MCF 10A (cell line): Measurements from ENCODE around the gene OPN5. TPM values are rescaled to one million over a fixed set of nuclear protein-coding genes. Genes with fewer than 3 reads are reported as not detected.

Experiments used
- BruUV-seq: library from RNA; stranded (reverse); fragments of 400-500 nt; replicated peaks from 2 replicates; lab custom pipeline; 2021; lab: Mats Ljungman, UMichigan
- CTCF ChIA-PET: fragments of 300-600 bp; sonication (Branson Sonifier 250); formaldehyde crosslinking; extraction: SDS; loops from one replicate; lab custom pipeline; 2021; ENCODE audit warnings: antibody characterized with exemption, inconsistent platforms; lab: Yijun Ruan, JAX
- POLR2A ChIA-PET: fragments of 300-600, 350-650 bp; sonication (Branson Sonifier 250); formaldehyde crosslinking; extraction: SDS; loops from one replicate; lab custom pipeline; 2020; ENCODE audit warnings: antibody characterized with exemption, inconsistent platforms; lab: Yijun Ruan, JAX
- DNase-seq: peaks from one replicate; pipeline ENCODE4 v3.0.0-alpha.2; 2018; ENCODE audit not compliant: unreplicated experiment
- H3K27ac Mint-ChIP-seq: one replicate; pipeline ENCODE4 v1.8.0; 2022; ENCODE audit warnings: mild to moderate bottlenecking, low read depth, mixed read lengths; ENCODE audit not compliant: unreplicated experiment
- H3K27me3 Mint-ChIP-seq: one replicate; pipeline ENCODE4 v1.8.0; 2022; ENCODE audit warnings: mixed read lengths; ENCODE audit not compliant: insufficient read depth, unreplicated experiment
- H3K36me3 Mint-ChIP-seq: one replicate; pipeline ENCODE4 v1.8.0; 2022; ENCODE audit warnings: mild to moderate bottlenecking, moderate library complexity, mixed read lengths; ENCODE audit not compliant: insufficient read depth, unreplicated experiment
- H3K4me1 Mint-ChIP-seq: one replicate; pipeline ENCODE4 v1.8.0; 2022; ENCODE audit warnings: mixed read lengths; ENCODE audit not compliant: insufficient read depth, unreplicated experiment
- H3K4me3 Mint-ChIP-seq: one replicate; pipeline ENCODE4 v1.8.0; 2022; ENCODE audit warnings: mild to moderate bottlenecking, moderate library complexity, mixed read lengths; ENCODE audit not compliant: unreplicated experiment
- H3K9me3 Mint-ChIP-seq: one replicate; pipeline ENCODE4 v1.8.0; 2022; ENCODE audit warnings: mixed read lengths; ENCODE audit not compliant: unreplicated experiment
- CTCF ChIP-seq: fragments of 200-600 bp; IDR thresholded peaks from one replicate; pipeline ENCODE4 v1.8.0; 2022; ENCODE audit warnings: antibody characterized with exemption, mild to moderate bottlenecking; ENCODE audit not compliant: unreplicated experiment
- intact Hi-C: fragments of 100-400 bp; cut with micrococcal nuclease; formaldehyde crosslinking; loops from 2 replicates; pipeline ENCODE4 v1.14.1; 2022
- total RNA-seq: library from RNA; stranded (reverse); gene quantifications from 2 replicates; pipeline ENCODE4 v1.2.3, GENCODE V29; 2022

The OPN5 gene
- total RNA-seq, 1 experiment from 2014 or later, result not detected

DNA sequence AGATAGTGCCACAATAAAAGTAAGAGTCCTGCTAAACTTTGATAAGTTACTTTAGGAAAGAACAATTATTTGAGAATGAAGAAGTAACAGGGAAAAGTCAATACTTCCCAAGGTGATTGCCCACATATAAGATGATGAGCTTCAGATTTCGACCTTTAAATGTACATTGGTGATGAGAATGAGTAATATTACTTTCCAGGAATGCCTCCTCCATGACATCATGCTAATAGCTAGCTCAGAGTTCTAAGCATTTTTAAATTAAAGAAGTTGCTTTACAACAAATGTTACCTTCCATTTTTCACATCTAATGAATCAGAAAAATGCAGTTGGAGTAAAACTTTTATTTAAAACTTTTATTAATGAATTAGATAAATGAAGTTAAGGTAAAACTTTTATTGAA, 22.5 kb upstream of the OPN5 start:
- intact Hi-C loops, result no loop called here
- no peaks in the 10 kb centered on the region for H3K9me3 Mint-ChIP-seq
- no peaks in the 10 kb centered on the region for H3K4me1 Mint-ChIP-seq
- no peaks in the 10 kb centered on the region for H3K36me3 Mint-ChIP-seq
- no peak for DNase-seq
- no peak overlapping the region for H3K27ac Mint-ChIP-seq
- ChIA-PET POLR2A (no interaction called here), CTCF (interaction anchor here (0.6 to 1.4 kb wide), 3 partner anchors 21 to 766 kb away, joined by 3 to 10 read pairs (median 5); partner anchors contain the start of gene OPN5)
- no peak overlapping the region for H3K4me3 Mint-ChIP-seq
- no TSS peak for BruUV-seq
- no peak for TF ChIP-seq CTCF
- no peaks in the 10 kb centered on the region for H3K27me3 Mint-ChIP-seq

GRCh38 chr6:47762502-47762901, 19.3 kb upstream of the OPN5 start:
- no peaks in the 10 kb centered on the region for H3K36me3 Mint-ChIP-seq
- CTCF ChIA-PET, result no interaction called here
- no peak for DNase-seq
- H3K27ac Mint-ChIP-seq, result no peak overlapping the region
- intact Hi-C loops, result no loop called here
- peaks cover 8% of the 10 kb centered on the region for H3K9me3 Mint-ChIP-seq
- no peaks in the 10 kb centered on the region for H3K4me1 Mint-ChIP-seq
- no peak for TF ChIP-seq CTCF
- no peaks in the 10 kb centered on the region for H3K27me3 Mint-ChIP-seq
- no TSS peak for BruUV-seq
- H3K4me3 Mint-ChIP-seq, result no peak overlapping the region
- POLR2A ChIA-PET, result no interaction called here

GRCh38 chr6:47766445-47766844, 15.4 kb upstream of the OPN5 start:
- H3K4me1 Mint-ChIP-seq, result no peaks in the 10 kb centered on the region
- no peaks in the 10 kb centered on the region for H3K36me3 Mint-ChIP-seq
- intact Hi-C loops, result no loop called here
- no TSS peak for BruUV-seq
- H3K4me3 Mint-ChIP-seq, result no peak overlapping the region
- H3K27ac Mint-ChIP-seq, result no peak overlapping the region
- H3K27me3 Mint-ChIP-seq, result no peaks in the 10 kb centered on the region
- no peak for DNase-seq
- CTCF ChIA-PET, result interaction anchor here (0.5 to 1.9 kb wide), 2 partner anchors 14 to 30 kb away, joined by 3 to 6 read pairs; no protein-coding TSS in a partner anchor
- peaks cover 15% of the 10 kb centered on the region for H3K9me3 Mint-ChIP-seq
- POLR2A ChIA-PET, result no interaction called here
- TF ChIP-seq CTCF, result no peak

DNA sequence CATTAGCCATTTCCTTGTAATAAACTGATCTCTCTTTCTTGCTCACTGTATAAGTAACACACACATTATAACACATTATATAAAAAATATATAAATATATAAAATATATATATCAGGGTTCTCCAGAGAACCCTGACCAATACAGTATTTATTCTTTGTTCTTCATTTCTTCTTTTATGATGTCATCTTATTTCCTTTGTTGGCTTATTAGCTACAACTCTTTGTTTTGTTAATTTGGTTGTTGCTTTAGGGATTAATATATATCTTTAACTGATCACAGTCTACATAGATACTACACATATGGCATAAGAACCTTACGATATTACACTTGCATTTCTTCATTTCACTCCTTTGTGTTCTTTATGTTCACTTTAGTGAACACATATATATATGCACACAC, 14.7 kb upstream of the OPN5 start:
- DNase-seq, result no peak
- H3K9me3 Mint-ChIP-seq, result peaks cover 15% of the 10 kb centered on the region
- H3K27me3 Mint-ChIP-seq, result no peaks in the 10 kb centered on the region
- ChIA-PET POLR2A (no interaction called here), CTCF (interaction anchor here (1.9 kb wide), 1 partner anchor 13 kb away, joined by 6 read pairs; no protein-coding TSS in a partner anchor)
- no peak overlapping the region for H3K27ac Mint-ChIP-seq
- no peaks in the 10 kb centered on the region for H3K36me3 Mint-ChIP-seq
- no TSS peak for BruUV-seq
- no peaks in the 10 kb centered on the region for H3K4me1 Mint-ChIP-seq
- no peak for TF ChIP-seq CTCF
- intact Hi-C loops, result no loop called here
- H3K4me3 Mint-ChIP-seq, result no peak overlapping the region
